Suprapubic skin (tissue), 4 donors: ENCODE data around the gene NUP210L.

Experiments used
- EP300 ChIP-seq: sonication (generic); formaldehyde crosslinking; IDR thresholded peaks from one replicate; pipeline ENCODE4 v1.6.1; 2017; ENCODE audit warnings: antibody characterized with exemption
- POLR2AphosphoS5 ChIP-seq, 3 donors: sonication (generic); formaldehyde crosslinking; IDR thresholded peaks; one replicate each; pipeline ENCODE4 v1.6.1; 2017; ENCODE audit warnings: antibody characterized with exemption in 3 of 3
- TF ChIP-seq, protein P1 (sequence below), 2 donors: fragments of 200-600 bp in 1 of 2; fragments of 450-650 bp in 1 of 2; sonication (generic) in 1 of 2; IDR thresholded peaks; one replicate each; pipeline ENCODE4 v1.5.1; 2016 to 2019; ENCODE audit warnings: antibody characterized with exemption in 2 of 2, mild to moderate bottlenecking in 1 of 2, moderate library complexity in 1 of 2

DNA sequence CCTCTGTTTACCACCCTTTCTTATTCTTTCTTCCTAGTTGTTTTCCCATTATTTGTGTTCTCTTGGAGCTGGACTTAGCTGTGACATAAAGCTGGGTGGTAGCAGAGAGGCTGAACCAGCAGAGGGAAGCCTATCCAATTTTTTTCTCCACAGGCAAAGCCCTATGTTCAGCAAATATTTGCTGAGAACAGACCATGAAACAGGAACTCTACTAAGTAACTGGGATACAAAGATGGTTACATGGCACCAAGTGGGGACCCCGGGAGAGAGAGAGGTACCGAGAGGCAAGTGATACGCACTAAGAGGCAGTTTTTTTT is 44.6 kb upstream of the NUP210L start:
- TF ChIP-seq, protein P1, sequence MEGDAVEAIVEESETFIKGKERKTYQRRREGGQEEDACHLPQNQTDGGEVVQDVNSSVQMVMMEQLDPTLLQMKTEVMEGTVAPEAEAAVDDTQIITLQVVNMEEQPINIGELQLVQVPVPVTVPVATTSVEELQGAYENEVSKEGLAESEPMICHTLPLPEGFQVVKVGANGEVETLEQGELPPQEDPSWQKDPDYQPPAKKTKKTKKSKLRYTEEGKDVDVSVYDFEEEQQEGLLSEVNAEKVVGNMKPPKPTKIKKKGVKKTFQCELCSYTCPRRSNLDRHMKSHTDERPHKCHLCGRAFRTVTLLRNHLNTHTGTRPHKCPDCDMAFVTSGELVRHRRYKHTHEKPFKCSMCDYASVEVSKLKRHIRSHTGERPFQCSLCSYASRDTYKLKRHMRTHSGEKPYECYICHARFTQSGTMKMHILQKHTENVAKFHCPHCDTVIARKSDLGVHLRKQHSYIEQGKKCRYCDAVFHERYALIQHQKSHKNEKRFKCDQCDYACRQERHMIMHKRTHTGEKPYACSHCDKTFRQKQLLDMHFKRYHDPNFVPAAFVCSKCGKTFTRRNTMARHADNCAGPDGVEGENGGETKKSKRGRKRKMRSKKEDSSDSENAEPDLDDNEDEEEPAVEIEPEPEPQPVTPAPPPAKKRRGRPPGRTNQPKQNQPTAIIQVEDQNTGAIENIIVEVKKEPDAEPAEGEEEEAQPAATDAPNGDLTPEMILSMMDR (IDR thresholded peaks at IDR 0.05) = no peak
- TF ChIP-seq POLR2AphosphoS5 (IDR thresholded peaks at IDR 0.05) = no peak
- TF ChIP-seq EP300 = no peak
